PC-9 (cell line): ENCODE results near the gene EVI5.

Experiments used
- EZH2 ChIP-seq: fragments of 200-600 bp; sonication (generic); IDR thresholded peaks from 2 replicates; pipeline ENCODE4 v1.8.0; 2017; ENCODE audit warnings: antibody characterized with exemption, low read depth
- TF ChIP-seq, protein P1 (sequence below): fragments of 200-600 bp; sonication (generic); conservative IDR thresholded peaks from 2 replicates; pipeline ENCODE4 v1.6.1; 2017; ENCODE audit warnings: mixed run types, antibody characterized with exemption, mild to moderate bottlenecking, moderate library complexity

DNA sequence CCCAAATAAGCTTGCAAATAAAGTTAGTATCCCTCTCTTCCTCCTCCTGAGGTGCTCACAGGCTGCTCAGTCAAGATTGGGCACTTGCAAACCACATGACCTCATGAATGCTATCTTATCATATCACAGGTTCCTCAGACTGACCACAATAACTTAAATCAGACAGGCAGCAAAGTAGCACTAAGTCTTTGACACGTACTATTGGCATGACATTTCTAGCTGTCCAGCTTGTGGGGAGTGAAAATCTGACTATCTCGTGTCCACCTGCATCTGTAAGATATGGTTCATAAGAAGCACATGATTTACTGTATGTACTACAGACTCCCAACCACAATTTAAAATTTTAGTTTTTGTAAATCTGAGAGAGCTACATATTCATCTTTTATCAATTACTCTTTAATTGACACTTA is 240.1 kb downstream of the EVI5 start:
- no peak for TF ChIP-seq EZH2
- TF ChIP-seq, protein P1, sequence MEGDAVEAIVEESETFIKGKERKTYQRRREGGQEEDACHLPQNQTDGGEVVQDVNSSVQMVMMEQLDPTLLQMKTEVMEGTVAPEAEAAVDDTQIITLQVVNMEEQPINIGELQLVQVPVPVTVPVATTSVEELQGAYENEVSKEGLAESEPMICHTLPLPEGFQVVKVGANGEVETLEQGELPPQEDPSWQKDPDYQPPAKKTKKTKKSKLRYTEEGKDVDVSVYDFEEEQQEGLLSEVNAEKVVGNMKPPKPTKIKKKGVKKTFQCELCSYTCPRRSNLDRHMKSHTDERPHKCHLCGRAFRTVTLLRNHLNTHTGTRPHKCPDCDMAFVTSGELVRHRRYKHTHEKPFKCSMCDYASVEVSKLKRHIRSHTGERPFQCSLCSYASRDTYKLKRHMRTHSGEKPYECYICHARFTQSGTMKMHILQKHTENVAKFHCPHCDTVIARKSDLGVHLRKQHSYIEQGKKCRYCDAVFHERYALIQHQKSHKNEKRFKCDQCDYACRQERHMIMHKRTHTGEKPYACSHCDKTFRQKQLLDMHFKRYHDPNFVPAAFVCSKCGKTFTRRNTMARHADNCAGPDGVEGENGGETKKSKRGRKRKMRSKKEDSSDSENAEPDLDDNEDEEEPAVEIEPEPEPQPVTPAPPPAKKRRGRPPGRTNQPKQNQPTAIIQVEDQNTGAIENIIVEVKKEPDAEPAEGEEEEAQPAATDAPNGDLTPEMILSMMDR = no peak
